ENCODE results near the gene RTCB.

RTCB gene

DNA sequence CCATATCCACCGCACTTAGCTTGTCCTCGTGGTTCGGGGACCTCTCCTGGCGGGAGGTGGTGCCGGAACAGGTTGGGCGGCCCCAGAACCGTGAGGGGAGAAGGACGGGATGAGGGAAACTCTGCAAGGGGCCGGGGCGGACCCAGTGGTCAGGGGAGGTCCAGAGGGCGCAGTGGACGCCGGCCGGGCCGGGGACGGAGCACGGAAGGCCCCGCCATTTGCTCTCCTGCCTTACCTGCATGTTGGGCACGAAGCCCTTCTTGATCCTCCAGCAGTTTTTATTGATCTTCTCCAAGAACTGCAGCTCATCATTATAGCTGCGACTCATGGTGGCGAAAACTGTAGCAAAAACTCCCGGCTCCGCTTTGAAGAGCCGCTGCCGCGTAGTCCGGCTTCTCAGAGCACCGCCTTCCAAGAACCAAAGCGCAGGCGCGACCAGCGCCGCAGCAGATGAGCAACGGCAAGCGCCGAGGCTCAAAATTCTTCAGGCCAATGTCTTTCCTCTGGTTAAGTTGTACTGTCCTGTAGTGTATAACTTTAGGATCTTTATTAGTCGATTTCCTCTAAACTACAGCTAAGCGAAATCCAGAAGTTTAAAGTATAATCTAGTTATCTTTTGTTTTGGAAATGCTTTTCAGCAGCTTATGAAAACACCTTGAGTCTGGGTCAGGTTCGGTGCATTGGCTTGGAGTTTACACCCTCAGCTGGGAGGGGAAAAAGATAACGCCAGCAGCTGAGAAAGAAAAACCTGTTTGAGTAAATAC lies at the start of gene RTCB:
TSS of gene RTCB (minus strand) at position 419 of the 764 bp plus-strand sequence. CDS start at position 328, 91 bp downstream.
- peak; percentile 85 for DNase-seq (ENCODE audit: low read depth)

- no peak for DNase-seq (ENCODE audit: low read depth)
Measured at GRCh38 chr22:32457031-32457430, 45.0 kb upstream of the RTCB start.

GRCh38 chr22:32448980-32449379 lies 36.9 kb upstream of the RTCB start:
- no peak for DNase-seq (ENCODE audit: low read depth)

DNA sequence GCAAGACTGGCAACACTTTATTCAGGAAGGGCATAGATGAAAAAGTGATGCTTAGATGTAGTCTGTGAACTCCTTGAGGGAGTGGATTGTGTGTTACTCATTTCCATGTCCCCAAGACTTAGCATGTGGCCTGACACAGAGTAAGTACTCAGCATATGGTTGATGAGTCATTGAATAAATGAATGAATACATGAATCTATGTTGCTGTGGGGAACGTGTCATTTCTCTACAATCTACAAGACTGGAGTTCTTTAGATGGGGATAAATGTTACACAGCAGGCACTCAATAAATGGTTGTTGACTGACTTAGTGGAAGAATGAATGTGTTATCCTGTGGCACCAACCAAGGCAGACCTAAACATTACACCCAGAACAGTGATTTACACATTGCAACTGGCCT lies 34.3 kb upstream of the RTCB start:
- DNase-seq (ENCODE audit: low read depth): no peak

DNA sequence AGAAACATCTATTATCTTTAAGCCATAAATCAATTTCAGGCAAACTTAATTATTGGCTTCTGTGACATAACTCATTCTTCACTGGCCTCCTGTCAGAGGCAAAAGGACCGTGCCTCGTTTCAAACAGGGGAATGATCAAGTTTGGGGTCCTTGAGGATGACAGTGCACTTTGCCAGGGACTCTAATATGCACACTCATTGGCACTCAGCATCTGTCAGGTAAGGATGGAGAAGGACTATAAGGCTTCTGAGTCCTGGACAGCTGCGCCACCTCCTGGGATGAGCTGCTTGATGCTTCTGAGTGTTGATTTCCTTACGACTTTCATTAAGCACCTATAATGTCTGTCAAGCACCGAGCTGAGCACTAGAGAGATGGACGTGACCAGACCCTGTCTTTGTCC lies 32.0 kb upstream of the RTCB start:
- no peak for DNase-seq (ENCODE audit: low read depth)

DNA sequence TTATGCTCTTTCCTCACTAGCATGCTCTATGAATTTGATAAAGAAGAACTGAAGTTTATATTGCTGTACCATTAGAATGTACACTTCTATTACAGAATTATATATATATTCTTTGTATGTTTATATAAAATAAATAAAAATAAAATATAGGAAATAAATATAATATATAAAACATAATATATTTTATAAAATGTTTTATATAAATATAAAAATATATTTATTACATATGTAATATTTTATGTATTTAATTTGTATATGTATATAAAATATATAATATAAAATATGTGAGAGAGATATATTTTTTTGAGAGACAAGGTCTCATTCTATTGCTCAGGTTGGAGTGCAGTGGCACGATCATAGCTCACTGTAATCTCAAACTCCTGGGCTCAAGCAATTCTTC lies 18.3 kb upstream of the RTCB start:
- no peak for DNase-seq (ENCODE audit: low read depth)

DNA sequence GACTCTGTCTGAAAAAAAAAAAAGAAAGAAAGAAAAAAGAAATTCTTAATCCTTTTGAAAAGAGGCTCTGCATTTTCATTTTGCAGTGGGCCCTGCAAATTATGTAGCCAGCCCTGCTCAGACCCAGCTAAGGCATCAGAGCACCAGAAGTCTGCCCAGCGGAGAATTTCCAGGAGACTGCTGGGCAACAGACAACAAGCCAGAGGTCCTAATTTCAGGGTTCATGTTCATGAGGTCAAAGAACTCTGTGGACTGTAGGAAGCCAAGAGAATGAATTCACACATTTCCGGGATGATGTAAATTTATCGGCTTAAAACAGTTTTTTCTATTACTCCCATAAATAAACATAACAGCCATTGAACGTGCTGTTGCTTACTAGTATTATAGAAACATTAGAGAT lies 14.8 kb upstream of the RTCB start:
- no peak for DNase-seq (ENCODE audit: low read depth)

- DNase-seq (ENCODE audit: low read depth): no peak
Measured at GRCh38 chr22:32423664-32424063, 11.6 kb upstream of the RTCB start.

GRCh38 chr22:32422062-32422461 lies 10.0 kb upstream of the RTCB start:
- no peak for DNase-seq (ENCODE audit: low read depth)

GRCh38 chr22:32421484-32421883 lies 9.4 kb upstream of the RTCB start:
- no peak for DNase-seq (ENCODE audit: low read depth)

DNA sequence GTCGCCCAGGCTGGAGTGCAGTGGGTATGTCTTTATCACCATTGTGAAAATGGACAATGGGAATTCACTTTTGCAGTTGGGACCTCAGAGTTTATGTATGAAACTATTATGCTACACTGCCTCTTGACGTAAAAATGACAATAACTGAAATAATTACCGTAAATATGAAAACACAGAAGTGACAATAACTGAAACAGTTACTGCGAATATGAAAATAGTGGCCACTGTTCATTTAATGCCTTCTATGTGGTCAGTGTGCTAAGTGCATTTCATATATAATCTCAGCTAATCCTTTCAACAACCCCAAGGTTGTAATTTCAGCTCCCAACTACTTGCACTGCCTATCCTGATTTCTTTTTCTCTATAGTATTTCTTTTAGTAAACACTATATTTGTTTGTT lies 5.9 kb upstream of the RTCB start:
- DNase-seq (ENCODE audit: low read depth): no peak

DNA sequence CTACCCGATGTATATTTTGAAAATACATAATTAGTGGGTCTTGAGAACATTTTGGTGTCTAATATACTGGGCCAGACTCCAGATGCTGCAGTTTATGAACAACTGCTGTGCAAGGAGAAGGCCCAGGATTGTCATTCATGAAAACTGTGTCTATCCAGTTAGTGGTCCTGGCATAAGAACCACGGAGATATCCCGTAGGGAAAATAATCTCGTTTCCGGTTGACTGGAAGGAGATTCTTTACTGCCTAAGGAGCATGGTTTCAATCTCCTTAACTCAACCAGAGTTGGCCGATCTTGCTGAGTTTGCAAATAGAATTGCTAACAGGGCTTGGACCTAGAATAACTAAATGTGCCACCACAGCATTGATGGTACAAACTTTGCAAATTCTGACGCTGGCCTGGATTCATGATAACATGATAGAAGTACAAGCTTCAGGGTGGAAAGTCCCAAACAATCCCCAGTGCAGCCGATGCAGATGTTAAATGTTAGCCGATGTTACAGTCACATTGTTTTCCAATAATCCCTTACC lies 4.6 kb upstream of the RTCB start:
- DNase-seq (ENCODE audit: low read depth): no peak

DNA sequence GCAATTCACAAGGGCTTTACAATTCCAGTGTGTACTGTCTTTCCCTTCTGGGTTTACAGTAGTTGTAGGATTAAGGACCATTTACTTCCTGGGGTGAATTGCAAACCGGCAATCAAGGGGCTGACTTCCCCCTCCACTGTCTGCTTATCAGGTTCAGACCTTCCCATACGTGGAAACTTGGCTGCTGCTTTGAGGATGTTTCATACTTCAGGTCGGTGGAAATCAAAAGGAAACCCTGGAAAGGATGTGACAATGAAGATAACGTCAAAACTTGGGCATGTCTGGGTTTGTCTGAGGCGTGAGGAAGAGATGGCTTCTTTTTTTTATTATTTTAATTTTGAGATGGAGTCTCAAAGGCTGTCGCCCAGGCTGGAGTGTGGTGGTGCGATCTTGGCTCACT lies 2.1 kb upstream of the RTCB start:
- DNase-seq (ENCODE audit: low read depth): no peak

- no peak for DNase-seq (ENCODE audit: low read depth)
Measured at GRCh38 chr22:32413719-32414118, 1.7 kb upstream of the RTCB start.

DNA sequence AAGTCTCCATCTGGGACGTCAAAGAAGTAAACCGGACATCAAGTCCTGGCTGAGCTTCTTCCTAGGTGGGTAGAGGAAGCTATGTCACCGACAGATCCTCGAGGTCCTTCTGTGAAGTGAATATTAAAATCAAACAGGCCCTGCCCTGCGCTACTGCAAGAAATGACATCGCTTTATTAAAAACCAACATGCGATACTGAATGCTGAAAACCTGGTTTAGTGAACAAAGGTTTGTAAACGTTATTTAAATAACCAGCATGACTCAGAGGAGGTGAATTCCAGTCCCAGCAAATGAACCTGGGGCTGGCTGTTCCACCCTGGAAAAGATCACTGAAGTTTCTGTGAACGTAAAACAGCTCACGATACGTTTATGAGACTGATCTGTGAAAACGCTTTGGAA lies 645 bp downstream of the RTCB start:
- no peak for DNase-seq (ENCODE audit: low read depth)

GRCh38 chr22:32410459-32410858 lies 1.6 kb downstream of the RTCB start:
- DNase-seq (ENCODE audit: low read depth): no peak

GRCh38 chr22:32409977-32410376 lies 2.1 kb downstream of the RTCB start:
- no peak for DNase-seq (ENCODE audit: low read depth)

DNA sequence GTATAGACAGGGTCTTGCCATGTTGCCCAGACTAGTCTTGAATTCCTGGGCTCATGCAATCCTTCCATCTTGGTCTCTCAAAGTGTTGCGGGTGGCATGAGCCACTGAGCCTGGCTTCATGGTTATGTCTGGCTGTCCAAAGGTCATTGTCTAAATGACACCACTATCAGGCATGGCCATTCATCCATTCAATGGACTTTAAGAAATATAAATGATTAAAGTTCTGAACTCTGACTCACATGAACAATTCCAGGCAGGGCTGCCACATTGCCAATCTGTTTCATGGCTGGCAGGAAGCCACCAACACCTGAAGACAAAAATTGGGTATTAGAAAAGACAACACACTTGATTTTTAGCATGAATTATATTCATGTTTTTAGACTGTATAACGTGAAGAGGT lies 4.1 kb downstream of the RTCB start:
- DNase-seq (ENCODE audit: low read depth): no peak

DNA sequence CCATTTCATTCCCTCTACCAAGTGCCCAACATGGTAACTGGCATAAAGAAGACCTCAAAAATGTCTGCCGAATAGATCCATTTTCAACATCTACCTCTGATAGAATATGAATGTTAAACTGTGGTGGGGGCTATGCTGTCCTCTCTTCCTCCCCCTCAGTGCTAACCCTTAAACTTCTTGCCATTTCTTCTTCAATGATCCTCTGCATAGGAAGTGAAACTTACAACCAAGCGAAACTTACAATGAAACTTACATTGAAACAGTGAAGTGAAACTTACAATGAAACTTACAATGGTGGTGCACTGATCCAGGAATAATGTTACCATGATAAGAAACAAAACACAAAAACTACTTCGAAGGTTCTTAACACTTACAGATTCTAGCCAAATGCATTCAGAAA lies 4.7 kb downstream of the RTCB start:
- DNase-seq (ENCODE audit: low read depth): no peak

DNA sequence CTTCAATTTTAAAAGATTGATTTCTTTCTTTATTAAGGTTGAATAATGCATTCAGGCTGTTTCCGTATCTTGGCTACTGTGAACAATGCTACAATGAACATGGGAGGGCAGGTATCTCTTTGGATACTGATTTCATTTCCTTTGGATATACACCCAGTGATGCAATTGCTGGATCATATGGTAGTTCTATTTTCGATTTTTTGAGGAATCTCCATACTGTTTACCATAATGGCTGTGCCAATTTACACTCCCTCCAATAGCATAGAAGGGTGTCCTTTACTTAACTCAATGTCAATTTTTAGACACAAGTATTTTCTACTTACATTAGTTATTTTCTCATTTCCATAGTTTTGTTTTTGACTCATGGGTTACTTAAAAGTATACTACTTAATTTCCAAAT lies 8.0 kb downstream of the RTCB start:
- DNase-seq (ENCODE audit: low read depth): no peak

GRCh38 chr22:32401486-32401885 lies 10.6 kb downstream of the RTCB start:
- no peak for DNase-seq (ENCODE audit: low read depth)

GRCh38 chr22:32396746-32397145 lies 15.3 kb downstream of the RTCB start:
- DNase-seq (ENCODE audit: low read depth): no peak

DNA sequence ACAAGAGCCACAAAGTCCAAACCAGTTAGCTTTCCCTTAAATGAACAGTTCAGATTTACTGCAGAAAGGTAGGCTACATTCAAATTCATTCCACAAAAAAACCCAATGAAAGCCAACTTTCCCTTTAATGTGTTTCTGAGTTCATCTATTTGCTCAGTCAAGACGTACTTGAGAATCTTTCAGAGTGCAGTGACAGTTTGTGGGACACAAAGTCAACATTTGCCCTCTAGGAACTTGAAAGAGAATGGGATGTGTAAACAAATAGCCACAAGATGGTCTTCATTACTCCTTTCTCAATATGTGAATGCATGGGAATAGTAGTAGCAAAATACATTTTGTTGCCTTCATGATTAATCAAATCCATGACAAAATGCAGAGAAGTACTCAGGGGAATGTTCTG lies 15.8 kb downstream of the RTCB start:
- no peak for DNase-seq (ENCODE audit: low read depth)

- DNase-seq (ENCODE audit: low read depth): no peak
Measured at GRCh38 chr22:32395107-32395506, 16.9 kb downstream of the RTCB start.

Data from stimulated activated CD8-positive, alpha-beta memory T cell treated with anti-CD3 and anti-CD28 coated beads, Interleukin-7, amount 100 ng/mL, for 24 hours (primary cell).